Breast epithelium (tissue), 3 donors: Measurements from ENCODE around the gene SERTAD4.

Experiments
- POLR2A ChIP-seq: fragments of 450-650 bp; IDR thresholded peaks from one replicate; pipeline ENCODE4 v1.6.1; 2016; ENCODE audit warnings: antibody characterized with exemption, mild to moderate bottlenecking, moderate library complexity
- POLR2AphosphoS5 ChIP-seq, 3 donors: sonication (generic); formaldehyde crosslinking; IDR thresholded peaks; one replicate each; pipeline ENCODE4 v1.6.1; 2017; ENCODE audit warnings: antibody characterized with exemption in 3 of 3
- TF ChIP-seq, protein P1 (sequence below), 3 donors: fragments of 450-650 bp; IDR thresholded peaks; one replicate each; pipeline ENCODE4 v1.5.1; 2016 to 2017; ENCODE audit warnings: antibody characterized with exemption in 3 of 3, mild to moderate bottlenecking in 3 of 3, moderate library complexity in 3 of 3

DNA sequence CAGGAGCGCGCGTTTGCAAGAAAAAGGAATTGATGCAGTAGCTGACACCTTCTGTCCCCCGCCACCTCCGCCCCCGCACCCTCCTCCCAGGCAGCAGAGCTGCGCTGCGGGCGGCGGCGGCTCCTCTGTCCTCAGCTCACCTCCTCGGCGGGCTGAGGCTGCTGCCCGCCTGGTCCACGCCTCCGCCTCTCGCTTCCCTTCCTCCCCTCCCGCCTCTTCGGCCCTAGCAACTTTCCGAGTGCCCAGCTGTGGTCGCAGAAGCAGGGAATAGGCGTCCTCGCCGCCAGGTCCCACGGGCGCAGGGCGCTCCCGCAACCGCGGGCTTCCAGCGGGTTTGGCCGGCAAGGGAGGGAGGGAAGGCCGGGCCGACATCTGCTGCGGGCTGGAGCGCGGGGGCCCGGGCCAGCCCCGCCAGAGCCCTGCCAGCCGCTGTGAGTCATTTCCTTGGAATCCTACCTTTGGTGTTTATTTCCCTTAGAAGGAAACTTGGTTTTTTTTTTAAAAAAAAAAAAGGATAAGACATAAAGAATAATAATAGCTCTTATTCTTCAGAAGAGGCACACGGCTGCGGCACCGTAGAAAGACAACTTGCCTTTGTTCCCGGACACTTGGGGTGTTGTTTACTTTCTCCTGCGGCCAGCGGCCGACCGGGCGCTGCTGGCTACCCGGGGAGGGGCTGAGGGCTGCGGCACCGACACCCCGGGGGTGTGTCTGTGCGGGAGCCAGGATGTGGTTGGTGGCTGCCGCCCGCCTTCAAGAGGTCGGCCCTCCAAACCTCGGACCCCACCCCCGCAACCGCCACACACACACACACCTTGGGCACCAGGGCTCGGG is 1.1 kb downstream of the SERTAD4 start:
- TF ChIP-seq, protein P1, sequence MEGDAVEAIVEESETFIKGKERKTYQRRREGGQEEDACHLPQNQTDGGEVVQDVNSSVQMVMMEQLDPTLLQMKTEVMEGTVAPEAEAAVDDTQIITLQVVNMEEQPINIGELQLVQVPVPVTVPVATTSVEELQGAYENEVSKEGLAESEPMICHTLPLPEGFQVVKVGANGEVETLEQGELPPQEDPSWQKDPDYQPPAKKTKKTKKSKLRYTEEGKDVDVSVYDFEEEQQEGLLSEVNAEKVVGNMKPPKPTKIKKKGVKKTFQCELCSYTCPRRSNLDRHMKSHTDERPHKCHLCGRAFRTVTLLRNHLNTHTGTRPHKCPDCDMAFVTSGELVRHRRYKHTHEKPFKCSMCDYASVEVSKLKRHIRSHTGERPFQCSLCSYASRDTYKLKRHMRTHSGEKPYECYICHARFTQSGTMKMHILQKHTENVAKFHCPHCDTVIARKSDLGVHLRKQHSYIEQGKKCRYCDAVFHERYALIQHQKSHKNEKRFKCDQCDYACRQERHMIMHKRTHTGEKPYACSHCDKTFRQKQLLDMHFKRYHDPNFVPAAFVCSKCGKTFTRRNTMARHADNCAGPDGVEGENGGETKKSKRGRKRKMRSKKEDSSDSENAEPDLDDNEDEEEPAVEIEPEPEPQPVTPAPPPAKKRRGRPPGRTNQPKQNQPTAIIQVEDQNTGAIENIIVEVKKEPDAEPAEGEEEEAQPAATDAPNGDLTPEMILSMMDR (IDR thresholded peaks at IDR 0.05) = no peak
- peak; percentile 17 for TF ChIP-seq POLR2A
- peak in 2 of 3 donors; percentile 46 to 72 for TF ChIP-seq POLR2AphosphoS5 (IDR thresholded peaks at IDR 0.05)
